Pancreas (tissue), 10 donors: ENCODE results near the gene TMEM245. TPM values are rescaled to one million over a fixed set of nuclear protein-coding genes. Genes with fewer than 3 reads are reported as not detected.

Experiments used
- ATAC-seq, 4 donors: fragments of 200-7000 bp; cut with Tn5 transposase; one replicate each; pipeline versions ENCODE4 v1.8.0 to v1.9.1; 2020; ENCODE audit warnings: mild to moderate bottlenecking in 4 of 4, moderate library complexity in 4 of 4
- DNase-seq, 6 donors: peaks; one replicate each; pipeline ENCODE4 v3.0.0-alpha.2; 2020
- FAIRE-seq: peaks from 2 replicates; lab custom pipeline; 2012; peaks lifted over from hg19 to GRCh38; lab: Jason Lieb, UNC
- H3K27ac ChIP-seq, 4 donors: fragments of 200-600 bp; sonication (generic); 1 replicate in 3 of 4; 2 replicates in 1 of 4; pipeline versions ENCODE4 v1.5.0 to v1.8.0; 2020
- H3K27me3 ChIP-seq, 4 donors: fragments of 200-600 bp; one replicate each; pipeline ENCODE4 v1.8.0; 2021
- H3K36me3 ChIP-seq, 3 donors: fragments of 200-600 bp; sonication (generic) in 1 of 3; one replicate each; pipeline versions ENCODE4 v1.5.0 to v1.8.0; 2020 to 2021
- H3K4me1 ChIP-seq, 3 donors: fragments of 200-600 bp; one replicate each; pipeline ENCODE4 v1.8.0; 2021
- H3K4me3 ChIP-seq, 4 donors: fragments of 200-600 bp; sonication (generic) in 2 of 4; one replicate each; pipeline versions ENCODE4 v1.5.0 to v1.8.0; 2020 to 2021
- H3K9me3 ChIP-seq, 4 donors: fragments of 200-600 bp; one replicate each; pipeline ENCODE4 v1.8.0; 2021
- CTCF ChIP-seq, 4 donors: fragments of 200-600 bp; sonication (generic) in 3 of 4; IDR thresholded peaks; one replicate each; pipeline versions ENCODE4 v1.5.0 to v1.8.0; 2021; ENCODE audit warnings: antibody characterized with exemption in 4 of 4
- WGBS, 2 donors: extraction: QIAGEN DNeasy Blood & Tissue Kit; methylation state at CpG; one replicate each; pipeline ENCODE4 v1.1.7; 2013; 5-methylcytosine and 5-hydroxymethylcytosine counted together
- intact Hi-C, 3 donors: fragments of 100-400 bp; cut with DNase I; formaldehyde crosslinking; loops; one replicate each; pipeline versions ENCODE4 v1.11.1 to v1.14.2; 2022
- polyA plus RNA-seq, 2 donors: library from polyadenylated mRNA; stranded (reverse); fragments of 200-250 nt; gene quantifications; one replicate each; pipeline ENCODE4 v1.2.3, GENCODE V29; 2013
- total RNA-seq, 6 donors: library from RNA; stranded (reverse); fragmentation: NEBNext Ultra II Directional in 4 of 6; extraction: Animal tissue kit (Norgen Biotek cat#: 25700) in 4 of 6; gene quantifications; one replicate each; pipeline versions ENCODE4 v1.2.1 to v1.2.4, GENCODE V29; 2021 to 2023
- donor health status: healthy with polysubstance abuse.
- donor health status: DM: no; HTN: no; CAD: no; lungs with moderate emphysema.
- donor health status: DM: no; HTN: no; CAD: no.
- donor health status: control.
- donor health status: control.
- donor health status: Bipolar disorder and iron deficiency.
- donor health status: DM: yes; HTN: yes; CAD: no.
- donor health status: DM: no; HTN: no; CAD: no.
- donor health status: DM: no; HTN: no; CAD: no.
- donor health status: DM: yes; HTN: yes; CAD: no.

The TMEM245 gene
- total and polyA plus RNA-seq, 8 donors = 4.9 to 34.1 (median 22.4) TPM

DNA sequence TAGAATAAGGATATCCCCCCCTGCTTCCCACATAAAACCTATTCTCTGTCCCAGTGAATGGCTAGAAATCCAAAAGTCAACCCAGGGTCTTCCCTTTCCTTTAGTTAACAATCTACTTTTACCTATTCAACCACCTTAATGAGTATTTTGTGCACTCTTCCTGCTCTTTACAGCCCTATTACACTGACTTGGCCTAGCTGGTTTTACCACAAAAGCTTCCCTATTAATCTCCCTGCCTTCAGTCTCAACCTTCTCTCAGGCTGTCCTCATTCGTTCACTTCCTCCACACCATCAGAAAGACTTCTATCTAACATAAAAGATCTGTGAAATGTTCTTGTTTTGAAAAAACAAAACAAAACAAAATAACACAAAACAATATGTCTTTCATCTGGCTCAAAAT is 122.6 kb downstream of the TMEM245 start:
- Histone ChIP-seq H3K4me1 (peaks cover 0 to 5% (median 0%) of the 10 kb centered on the region in 3 donors), H3K27ac (peak overlapping the region in 2 of 4 donors; percentile 19 to 36), H3K27me3 (no peaks in the 10 kb centered on the region), H3K36me3 (no peaks in the 10 kb centered on the region), H3K4me3 (no peak overlapping the region), H3K9me3 (no peaks in the 10 kb centered on the region)
- intact Hi-C loops = no loop called here
- no peak for TF ChIP-seq CTCF (IDR thresholded peaks at IDR 0.05)
- ATAC-seq = peak in 1 of 4 donors; percentile 51
- no peak for FAIRE-seq
- 62 to 72% methylated on average over 1 of the region's 1 CpG for WGBS, 2 donors
- DNase-seq = no peak

GRCh38 chr9:108996643-108997042 is 123.1 kb downstream of the TMEM245 start:
- no peak for FAIRE-seq
- TF ChIP-seq CTCF (IDR thresholded peaks at IDR 0.05) = no peak
- Histone ChIP-seq H3K4me3 (no peak overlapping the region), H3K9me3 (no peaks in the 10 kb centered on the region), H3K36me3 (no peaks in the 10 kb centered on the region), H3K27me3 (no peaks in the 10 kb centered on the region), H3K27ac (peak overlapping the region in 2 of 4 donors; percentile 24 to 36), H3K4me1 (peaks cover 0 to 8% (median 3%) of the 10 kb centered on the region in 3 donors)
- 49 to 53% methylated on average over 1 of the region's 1 CpG for WGBS, 2 donors
- intact Hi-C loops = no loop called here
- no peak for DNase-seq
- no peak for ATAC-seq

DNA sequence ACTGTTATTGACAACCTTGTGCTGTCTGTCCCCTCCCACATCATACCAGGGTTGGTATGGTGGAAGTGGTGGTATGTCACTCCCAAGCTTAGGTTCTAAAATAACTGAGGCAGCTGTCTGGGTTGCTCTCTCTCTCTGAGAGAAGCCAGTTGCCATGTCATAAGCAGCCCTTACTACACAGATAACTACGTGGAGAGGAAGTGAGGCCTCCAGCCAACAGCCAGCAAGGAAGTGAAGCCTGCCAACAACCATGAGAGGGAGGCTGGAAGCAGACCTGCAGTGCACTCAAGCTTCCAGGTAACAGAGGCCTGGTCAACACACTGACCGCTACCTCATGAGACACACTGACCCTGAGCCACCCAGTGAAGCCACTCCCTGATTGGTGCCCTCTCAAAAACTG is 125.1 kb downstream of the TMEM245 start:
- DNase-seq = peak in 1 of 6 donors; percentile 25

GRCh38 chr9:108991479-108991878 is 128.3 kb downstream of the TMEM245 start:
- intact Hi-C loops = no loop called here
- DNase-seq = peak in 2 of 6 donors; percentile 21 to 25
- Histone ChIP-seq H3K9me3 (no peaks in the 10 kb centered on the region), H3K36me3 (peaks cover 0 to 6% (median 0%) of the 10 kb centered on the region in 3 donors), H3K27ac (peak overlapping the region in 2 of 4 donors; percentile 44 to 57), H3K4me3 (peak overlapping the region in 1 of 4 donors; percentile 9), H3K4me1 (peaks cover 5 to 18% (median 6%) of the 10 kb centered on the region in 3 donors), H3K27me3 (no peaks in the 10 kb centered on the region)
- WGBS, 2 donors = 17 to 20% methylated on average over 5 of the region's 5 CpGs
- ATAC-seq = peak; percentile 68 to 87 (median 80)
- FAIRE-seq = no peak
- TF ChIP-seq CTCF (IDR thresholded peaks at IDR 0.05) = no peak

More for the DNA sequence above, 125.1 kb downstream of the TMEM245 start:
- WGBS, 2 donors = 43 to 48% methylated on average over 2 of the region's 2 CpGs
- H3K27me3 ChIP-seq = no peaks in the 10 kb centered on the region
- intact Hi-C loops = no loop called here
- H3K4me3 ChIP-seq = no peak overlapping the region
- H3K36me3 ChIP-seq = peaks cover 0 to 6% (median 0%) of the 10 kb centered on the region in 3 donors
- H3K27ac ChIP-seq = peak overlapping the region in 1 of 4 donors; percentile 18
- FAIRE-seq = no peak
- H3K4me1 ChIP-seq = peaks cover 5 to 18% (median 6%) of the 10 kb centered on the region in 3 donors
- ATAC-seq = peak in 3 of 4 donors; percentile 37 to 74 (median 55)
- H3K9me3 ChIP-seq = no peaks in the 10 kb centered on the region
- TF ChIP-seq CTCF (IDR thresholded peaks at IDR 0.05) = no peak

GRCh38 chr9:108983885-108984284 is 135.9 kb downstream of the TMEM245 start:
- no peak overlapping the region for H3K27ac ChIP-seq
- no peak overlapping the region for H3K4me3 ChIP-seq
- TF ChIP-seq CTCF (IDR thresholded peaks at IDR 0.05) = no peak
- no peaks in the 10 kb centered on the region for H3K27me3 ChIP-seq
- H3K4me1 ChIP-seq = no peaks in the 10 kb centered on the region
- ATAC-seq = no peak
- intact Hi-C loops = no loop called here
- no peak for FAIRE-seq
- no peak for DNase-seq
- no peaks in the 10 kb centered on the region for H3K9me3 ChIP-seq
- no peaks in the 10 kb centered on the region for H3K36me3 ChIP-seq
